ENCODE results near the gene ROR1.

GRCh38 chr1:63929106-63929478 is 155.3 kb downstream of the ROR1 start:
- no peak for TF ChIP-seq CTCF (conservative IDR thresholded peaks at IDR 0.05 in 1 of 2, IDR thresholded peaks at IDR 0.05 in 1 of 2; ENCODE audit: low read depth in 1 of 2, low read length in 2 of 2)
- no peak for TF ChIP-seq EZH2 (IDR thresholded peaks at IDR 0.05; ENCODE audit: low read length, missing control alignments)
